HG03135 (cell line): Measurements from ENCODE around the gene GRIK4.

Source experiments
- ATAC-seq: cut with Tn5 transposase; IDR thresholded peaks from one replicate; pipeline ENCODE4 v1.9.1; 2021; ENCODE audit warnings: mild to moderate bottlenecking, moderate library complexity; ENCODE audit not compliant: unreplicated experiment

The GRIK4 gene

GRCh38 chr11:120523196-120523595, 11.6 kb downstream of the GRIK4 start:
- ATAC-seq: no peak

GRCh38 chr11:120524536-120525085, 13.1 kb downstream of the GRIK4 start:
- ATAC-seq: no peak

- ATAC-seq: no peak
Measured at GRCh38 chr11:120525261-120526171, 14.0 kb downstream of the GRIK4 start.

GRCh38 chr11:120526241-120526640, 14.7 kb downstream of the GRIK4 start:
- no peak for ATAC-seq

GRCh38 chr11:120527111-120527761, 15.7 kb downstream of the GRIK4 start:
- ATAC-seq: no peak

GRCh38 chr11:120528749-120529148, 17.2 kb downstream of the GRIK4 start:
- no peak for ATAC-seq

GRCh38 chr11:120529214-120529613, 17.7 kb downstream of the GRIK4 start:
- no peak for ATAC-seq

GRCh38 chr11:120529911-120530310, 18.4 kb downstream of the GRIK4 start:
- no peak for ATAC-seq

GRCh38 chr11:120532082-120532831, 20.7 kb downstream of the GRIK4 start:
- ATAC-seq: no peak

GRCh38 chr11:120532832-120533196, 21.3 kb downstream of the GRIK4 start:
- ATAC-seq: no peak

GRCh38 chr11:120536091-120536796, 24.7 kb downstream of the GRIK4 start:
- no peak for ATAC-seq

GRCh38 chr11:120536797-120537169, 25.2 kb downstream of the GRIK4 start:
- no peak for ATAC-seq

GRCh38 chr11:120537996-120538395, 26.4 kb downstream of the GRIK4 start:
- ATAC-seq: no peak

- ATAC-seq: no peak
Measured at GRCh38 chr11:120538707-120539106, 27.2 kb downstream of the GRIK4 start.

GRCh38 chr11:120539667-120540369, 28.3 kb downstream of the GRIK4 start:
- ATAC-seq: no peak

- ATAC-seq: no peak
Measured at GRCh38 chr11:120540744-120541465, 29.4 kb downstream of the GRIK4 start.

- no peak for ATAC-seq
Measured at GRCh38 chr11:120543521-120544215, 32.1 kb downstream of the GRIK4 start.

- no peak for ATAC-seq
Measured at GRCh38 chr11:120545813-120546212, 34.3 kb downstream of the GRIK4 start.
